GM12875 (cell line): ENCODE measurements around the gene NDEL1.

ENCODE experiments used
- H3K4me3 ChIP-seq: one replicate; pipeline ENCODE4 v1.5.1; 2011; ENCODE audit warnings: low read depth, low read length, control low read depth
- TF ChIP-seq, protein P1 (sequence below): IDR thresholded peaks from 2 replicates; pipeline ENCODE4 v1.5.1; 2011; ENCODE audit warnings: low read depth, mild to moderate bottlenecking, control low read depth, inconsistent platforms, low read length, moderate library complexity, borderline replicate concordance; ENCODE audit not compliant: insufficient read depth

The NDEL1 gene

GRCh38 chr17:8455665-8456209, 20.1 kb downstream of the NDEL1 start:
- TF ChIP-seq, protein P1, sequence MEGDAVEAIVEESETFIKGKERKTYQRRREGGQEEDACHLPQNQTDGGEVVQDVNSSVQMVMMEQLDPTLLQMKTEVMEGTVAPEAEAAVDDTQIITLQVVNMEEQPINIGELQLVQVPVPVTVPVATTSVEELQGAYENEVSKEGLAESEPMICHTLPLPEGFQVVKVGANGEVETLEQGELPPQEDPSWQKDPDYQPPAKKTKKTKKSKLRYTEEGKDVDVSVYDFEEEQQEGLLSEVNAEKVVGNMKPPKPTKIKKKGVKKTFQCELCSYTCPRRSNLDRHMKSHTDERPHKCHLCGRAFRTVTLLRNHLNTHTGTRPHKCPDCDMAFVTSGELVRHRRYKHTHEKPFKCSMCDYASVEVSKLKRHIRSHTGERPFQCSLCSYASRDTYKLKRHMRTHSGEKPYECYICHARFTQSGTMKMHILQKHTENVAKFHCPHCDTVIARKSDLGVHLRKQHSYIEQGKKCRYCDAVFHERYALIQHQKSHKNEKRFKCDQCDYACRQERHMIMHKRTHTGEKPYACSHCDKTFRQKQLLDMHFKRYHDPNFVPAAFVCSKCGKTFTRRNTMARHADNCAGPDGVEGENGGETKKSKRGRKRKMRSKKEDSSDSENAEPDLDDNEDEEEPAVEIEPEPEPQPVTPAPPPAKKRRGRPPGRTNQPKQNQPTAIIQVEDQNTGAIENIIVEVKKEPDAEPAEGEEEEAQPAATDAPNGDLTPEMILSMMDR = no peak
- no peak overlapping the region for H3K4me3 ChIP-seq

DNA sequence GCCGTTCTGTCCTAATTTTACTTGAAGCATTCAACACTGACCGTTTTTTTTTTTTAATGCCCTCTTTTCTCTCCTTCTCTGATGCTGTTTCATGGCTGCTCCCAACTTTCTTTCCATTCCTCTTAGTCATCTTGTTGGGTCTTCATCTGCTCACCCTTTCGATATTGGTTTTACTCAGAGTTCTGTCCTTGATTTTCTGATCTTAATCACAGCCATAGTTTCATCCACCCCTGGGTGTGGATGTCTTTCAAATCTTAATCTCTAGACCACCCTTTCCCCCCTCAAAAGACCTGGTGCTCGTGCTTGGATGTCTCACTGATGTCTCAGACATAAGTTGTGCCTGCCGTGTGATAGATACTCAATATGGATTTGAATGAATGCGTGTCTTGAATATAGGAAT, 22.4 kb downstream of the NDEL1 start:
- no peak overlapping the region for H3K4me3 ChIP-seq
- TF ChIP-seq, protein P1 = no peak

- no peak overlapping the region for H3K4me3 ChIP-seq
- TF ChIP-seq, protein P1 = no peak
Measured at GRCh38 chr17:8459107-8459506, 23.4 kb downstream of the NDEL1 start.

DNA sequence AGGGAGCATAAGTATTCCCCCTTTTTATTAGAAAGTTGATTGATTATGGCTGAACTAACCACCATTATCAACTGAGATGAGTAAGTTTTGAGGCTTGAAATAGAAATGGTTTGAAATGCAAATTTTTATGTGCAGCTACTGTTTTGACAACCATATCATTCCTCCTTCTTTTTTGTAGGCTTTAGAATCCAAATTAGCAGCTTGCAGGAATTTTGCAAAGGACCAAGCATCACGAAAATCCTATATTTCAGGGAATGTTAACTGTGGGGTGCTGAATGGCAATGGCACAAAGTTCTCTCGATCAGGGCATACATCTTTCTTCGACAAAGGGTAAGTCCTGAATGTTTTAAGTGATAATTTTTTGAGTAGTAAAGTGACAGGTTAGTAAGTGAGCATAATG, 24.1 kb downstream of the NDEL1 start:
- H3K4me3 ChIP-seq = no peak overlapping the region
- TF ChIP-seq, protein P1 = no peak

GRCh38 chr17:8462564-8462963, 26.9 kb downstream of the NDEL1 start:
- no peak overlapping the region for H3K4me3 ChIP-seq
- TF ChIP-seq, protein P1 = no peak

GRCh38 chr17:8463099-8463498, 27.4 kb downstream of the NDEL1 start:
- TF ChIP-seq, protein P1 = no peak
- no peak overlapping the region for H3K4me3 ChIP-seq

GRCh38 chr17:8464941-8465340, 29.3 kb downstream of the NDEL1 start:
- TF ChIP-seq, protein P1 = no peak

More at GRCh38 chr17:8464941-8465340, 29.3 kb downstream of the NDEL1 start:
- no peak overlapping the region for H3K4me3 ChIP-seq
